HCT116 (cell line): Measurements from ENCODE around the gene CENPP. TPM values are rescaled to one million over a fixed set of nuclear protein-coding genes. Genes with fewer than 3 reads are reported as not detected.
A peak's percentile ranks its signal among the peaks of the same experiment; 100 is the strongest.

ENCODE experiments used
- ATAC-seq: fragments of 200-7000 bp; cut with Tn5 transposase; 2 replicates; pipeline ENCODE4 v1.9.1; 2020; ENCODE audit warnings: mild to moderate bottlenecking, moderate library complexity
- BruUV-seq: library from RNA; stranded (reverse); fragments of 400-500 nt; replicated peaks from 2 replicates; lab custom pipeline; 2021; lab: Mats Ljungman, UMichigan
- CTCF ChIA-PET: fragments of 300-600 bp; sonication (Branson Sonifier 250); formaldehyde crosslinking; loops from one replicate; lab custom pipeline; 2021; ENCODE audit warnings: antibody characterized with exemption; lab: Charles Lee
- POLR2A ChIA-PET: fragments of 300-600, 350-600 bp; sonication (Branson Sonifier 250); formaldehyde crosslinking; loops from one replicate; lab custom pipeline; 2021; ENCODE audit warnings: antibody characterized with exemption; lab: Charles Lee
- RAD21 ChIA-PET, 2 experiments: fragments of 300-600 bp; sonication (Branson Sonifier 250); formaldehyde crosslinking; loops; one replicate each; lab custom pipeline; 2023; ENCODE audit warnings: low total read pairs in 2 of 2; ENCODE audit not compliant: uncharacterized antibody in 2 of 2, unreplicated experiment in 2 of 2, low non-redundant PET in 1 of 2; lab: Charles Lee
- DNase-seq: peaks from one replicate; pipeline ENCODE4 v3.0.0-alpha.2; 2010; ENCODE audit warnings: low read depth, low spot score
- H2AFZ ChIP-seq: fragments of 200-600 bp; shearing (Covaris generic), sonication (generic); 2 replicates; pipeline ENCODE4 v1.6.1; 2017; ENCODE audit warnings: low read depth, mixed run types, mixed read lengths, antibody characterized with exemption, low read length; ENCODE audit not compliant: poor library complexity, severe bottlenecking
- H3K27ac ChIP-seq: 2 replicates; pipeline ENCODE4 v1.5.1; 2012; ENCODE audit warnings: low read depth, low read length
- H3K27me3 ChIP-seq: fragments of 200-600 bp; sonication (generic); 2 replicates; pipeline ENCODE4 v1.6.1; 2016; ENCODE audit warnings: mixed run types, low read length, mixed read lengths; ENCODE audit not compliant: insufficient read depth
- H3K36me3 ChIP-seq, 2 experiments: fragments of 200-500 bp in 1 of 2; fragments of 200-600 bp in 1 of 2; sonication (Bioruptor generic) in 1 of 2; sonication (generic) in 1 of 2; 2 replicates each; pipeline versions ENCODE4 v1.5.1 to v1.6.1; 2014 to 2016; ENCODE audit warnings: low read length in 2 of 2, inconsistent platforms in 1 of 2, mixed read lengths in 1 of 2, mixed run types in 1 of 2; ENCODE audit not compliant: insufficient read depth in 2 of 2, control insufficient read depth in 1 of 2
- H3K4me1 ChIP-seq, 2 experiments: fragments of 200-600 bp in 1 of 2; sonication (generic) in 1 of 2; 2 replicates each; pipeline versions ENCODE4 v1.5.1 to v1.6.1; 2012 to 2017; ENCODE audit warnings: low read length in 2 of 2, inconsistent platforms in 1 of 2, mild to moderate bottlenecking in 1 of 2, mixed read lengths in 1 of 2, mixed run types in 1 of 2, moderate library complexity in 1 of 2; ENCODE audit not compliant: insufficient read depth in 2 of 2, control insufficient read depth in 1 of 2
- H3K4me2 ChIP-seq: fragments of 200-600 bp; sonication (generic); 2 replicates; pipeline ENCODE4 v1.6.1; 2017; ENCODE audit warnings: mixed run types, low read length, mixed read lengths
- H3K4me3 ChIP-seq, 2 experiments: fragments of 200-600 bp in 1 of 2; sonication (generic) in 1 of 2; replicated peaks in 1 of 2; 2 replicates each; pipeline ENCODE4 v1.5.1; 2011 to 2016; ENCODE audit warnings: low read length in 2 of 2, control low read depth in 1 of 2, low read depth in 1 of 2, mild to moderate bottlenecking in 1 of 2, mixed read lengths in 1 of 2, mixed run types in 1 of 2
- H3K79me2 ChIP-seq: fragments of 200-600 bp; sonication (generic); 2 replicates; pipeline ENCODE4 v1.6.1; 2017; ENCODE audit warnings: mild to moderate bottlenecking, mixed run types, low read length, moderate library complexity, mixed read lengths; ENCODE audit not compliant: insufficient read depth
- H3K9ac ChIP-seq: fragments of 200-600 bp; sonication (generic); 2 replicates; pipeline ENCODE4 v1.6.1; 2016; ENCODE audit warnings: low read length, mixed read lengths
- H3K9me2 ChIP-seq: fragments of 200-600 bp; sonication (generic), shearing (Covaris generic); 2 replicates; pipeline ENCODE4 v1.6.1; 2017; ENCODE audit warnings: mixed run types, mild to moderate bottlenecking, moderate library complexity; ENCODE audit not compliant: insufficient read depth
- H3K9me3 ChIP-seq, 2 experiments: fragments of 200-500 bp in 1 of 2; fragments of 200-600 bp in 1 of 2; sonication (Bioruptor generic) in 1 of 2; sonication (generic) in 1 of 2; 2 replicates each; pipeline ENCODE4 v1.6.1; 2014 to 2017; ENCODE audit warnings: low read length in 2 of 2, mixed read lengths in 2 of 2, inconsistent platforms in 1 of 2, low read depth in 1 of 2, mild to moderate bottlenecking in 1 of 2, mixed run types in 1 of 2, moderate library complexity in 1 of 2; ENCODE audit not compliant: control insufficient read depth in 1 of 2, insufficient read depth in 1 of 2
- H4K20me1 ChIP-seq: fragments of 200-600 bp; sonication (generic), shearing (Covaris generic); 2 replicates; pipeline ENCODE4 v1.6.1; 2017; ENCODE audit warnings: mixed run types, mild to moderate bottlenecking, moderate library complexity; ENCODE audit not compliant: insufficient read depth
- CBX3 ChIP-seq: IDR thresholded peaks from 2 replicates; pipeline ENCODE4 v1.6.1; 2012; ENCODE audit warnings: low read depth
- CEBPB ChIP-seq: IDR thresholded peaks from 2 replicates; pipeline ENCODE4 v1.6.1; 2012; ENCODE audit warnings: low read depth
- ELF1 ChIP-seq: IDR thresholded peaks from 2 replicates; pipeline ENCODE4 v1.6.1; 2012; ENCODE audit warnings: low read depth, borderline replicate concordance
- EZH2phosphoT487 ChIP-seq: fragments of 200-600 bp; IDR thresholded peaks from 2 replicates; pipeline ENCODE4 v1.6.1; 2018; ENCODE audit warnings: antibody characterized with exemption, borderline replicate concordance
- POLR2A ChIP-seq: IDR thresholded peaks from 2 replicates; pipeline ENCODE4 v1.7.0; 2011; ENCODE audit warnings: borderline replicate concordance; ENCODE audit not compliant: insufficient read depth, insufficient read length; ENCODE audit errors: extremely low read depth
- POLR2AphosphoS5 ChIP-seq: IDR thresholded peaks from 2 replicates; pipeline ENCODE4 v1.6.1; 2011; ENCODE audit warnings: mild to moderate bottlenecking, low read depth, low read length, moderate library complexity
- RAD21 ChIP-seq: IDR thresholded peaks from 2 replicates; pipeline ENCODE4 v1.6.1; 2012; ENCODE audit warnings: low read depth, mild to moderate bottlenecking
- SIN3A ChIP-seq: IDR thresholded peaks from 2 replicates; pipeline ENCODE4 v1.6.1; 2012; ENCODE audit warnings: low read depth
- TCF7L2 ChIP-seq: IDR thresholded peaks from 2 replicates; pipeline ENCODE4 v1.7.0; 2011; ENCODE audit warnings: borderline replicate concordance, inconsistent platforms; ENCODE audit not compliant: insufficient read depth, insufficient read length; ENCODE audit errors: extremely low read depth
- ZFX ChIP-seq: fragments of 450-650 bp; IDR thresholded peaks from 2 replicates; pipeline ENCODE4 v1.6.1; 2017
- intact Hi-C: fragments of 100-400 bp; cut with micrococcal nuclease; formaldehyde crosslinking; loops from 2 replicates; pipeline ENCODE4 v1.10.0; 2022
- total RNA-seq: library from RNA; stranded (reverse); gene quantifications from one replicate; pipeline ENCODE4 v1.2.1, GENCODE V29; 2021; ENCODE audit not compliant: unreplicated experiment
- TF ChIP-seq, protein P1 (sequence below): IDR thresholded peaks from 2 replicates; pipeline ENCODE4 v1.6.1; 2012; ENCODE audit warnings: low read depth
- TF ChIP-seq, protein P2 (sequence below), 3 experiments: fragments of 200-600 bp in 1 of 3; sonication (generic) in 1 of 3; IDR thresholded peaks in 2 of 3; conservative IDR thresholded peaks in 1 of 3; 2 replicates each; pipeline ENCODE4 v1.5.1; 2012 to 2017; ENCODE audit warnings: low read depth in 2 of 3, low read length in 2 of 3, antibody characterized with exemption in 1 of 3, borderline replicate concordance in 1 of 3, control low read depth in 1 of 3, mild to moderate bottlenecking in 1 of 3, mixed read lengths in 1 of 3, mixed run types in 1 of 3, moderate library complexity in 1 of 3; ENCODE audit not compliant: insufficient read depth in 1 of 3

CENPP gene
- total RNA-seq, 1 experiment from 2014 or later = 7.0 TPM

DNA sequence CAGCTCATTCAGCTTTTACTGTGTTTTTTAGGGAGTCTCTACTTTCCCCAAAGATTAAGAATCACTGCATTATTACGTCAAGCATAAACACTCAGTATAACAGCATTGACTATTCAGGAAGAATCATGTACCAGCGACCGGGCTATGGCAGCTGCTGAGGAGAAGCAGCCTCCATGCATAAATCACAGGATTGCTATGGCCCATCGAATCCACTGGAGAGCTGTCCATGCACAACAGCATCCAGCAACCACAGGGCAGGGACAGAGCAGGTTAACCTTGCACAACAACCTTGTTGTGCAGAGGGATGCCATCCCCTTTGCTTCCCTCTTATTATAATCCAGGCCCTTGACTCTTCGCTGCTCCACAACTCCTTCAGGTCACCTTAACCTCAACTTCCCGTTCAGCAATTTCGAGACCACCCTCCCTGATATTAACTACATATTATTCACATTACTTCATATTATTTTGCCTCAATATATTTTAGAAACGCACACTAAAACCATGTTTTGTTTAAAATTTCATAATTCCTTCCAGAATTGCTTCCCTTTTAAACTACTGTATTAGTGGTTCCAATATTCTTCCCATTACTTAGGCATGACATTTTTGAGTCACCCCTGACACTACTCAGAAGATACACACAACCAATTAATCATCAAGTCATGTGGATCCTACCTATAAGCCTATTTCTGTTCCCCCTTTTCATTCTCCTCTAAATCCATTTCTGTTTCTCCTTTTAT is 33.2 kb upstream of the CENPP start:
- Histone ChIP-seq H3K4me2 (peak overlapping the region; percentile 86), H3K27ac (peak overlapping the region; percentile 60; the same call in 1 of the 2 replicates), H3K4me1 (peaks cover 6 to 22% of the 10 kb centered on the region in 2 experiments; a peak in 3 of 4 replicates), H2AFZ (no peak overlapping the region), H3K27me3 (no peaks in the 10 kb centered on the region), H3K36me3 (peaks cover 14 to 41% of the 10 kb centered on the region in 2 experiments), H3K9ac (peak overlapping the region; percentile 86), H3K9me3 (no peaks in the 10 kb centered on the region), H3K9me2 (no peaks in the 10 kb centered on the region), H3K4me3 (peak overlapping the region; percentile 73 to 92), H3K79me2 (peaks cover 70% of the 10 kb centered on the region), H4K20me1 (peaks cover 16% of the 10 kb centered on the region; the same call in 1 of the 2 replicates)
- ATAC-seq = no peak
- TF ChIP-seq TCF7L2 (no peak), EZH2phosphoT487 (no peak), POLR2A (no peak), SIN3A (no peak)
- ChIA-PET POLR2A (interaction anchor here (0.7 to 1.1 kb wide), 2 partner anchors 15 to 19 kb away, joined by 3 read pairs; no protein-coding TSS in a partner anchor), CTCF (no interaction called here), RAD21 (interaction anchor here in 1 of 2 experiments (0.6 kb wide), 1 partner anchor 153 kb away, joined by 3 read pairs; no protein-coding TSS in a partner anchor)
- DNase-seq = no peak
- intact Hi-C loops = no loop called here
- BruUV-seq = no TSS peak

DNA sequence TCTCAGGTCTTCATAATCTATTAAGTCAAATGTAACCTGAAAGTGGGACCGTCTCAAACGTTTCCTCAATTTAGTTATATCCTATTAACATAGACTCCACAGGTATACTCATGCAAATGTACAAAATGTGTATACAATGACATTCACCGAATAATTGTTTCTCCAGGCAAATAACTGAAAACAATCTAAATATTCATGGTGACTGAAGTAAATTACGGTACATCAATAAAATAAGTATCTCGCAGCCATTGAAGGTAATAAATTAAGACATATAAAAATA is 32.7 kb upstream of the CENPP start:
- Histone ChIP-seq H3K4me2 (peak overlapping the region; percentile 86), H3K4me1 (peaks cover 6 to 22% of the 10 kb centered on the region in 2 experiments; a peak in 3 of 4 replicates), H2AFZ (no peak overlapping the region), H3K36me3 (peaks cover 17 to 41% of the 10 kb centered on the region in 2 experiments), H3K9me2 (no peaks in the 10 kb centered on the region), H3K27ac (peak overlapping the region; percentile 60; the same call in 1 of the 2 replicates), H4K20me1 (peaks cover 13% of the 10 kb centered on the region; the same call in 1 of the 2 replicates), H3K4me3 (peak overlapping the region; percentile 73 to 92), H3K27me3 (no peaks in the 10 kb centered on the region), H3K9me3 (no peaks in the 10 kb centered on the region), H3K79me2 (peaks cover 65% of the 10 kb centered on the region), H3K9ac (peak overlapping the region; percentile 86)
- intact Hi-C loops = no loop called here
- RAD21 ChIA-PET = no interaction called here
- ATAC-seq = no peak
- CTCF ChIA-PET = no interaction called here
- no peak for DNase-seq
- POLR2A ChIA-PET = no interaction called here
- BruUV-seq = TSS peak; percentile 61
- no peak for TF ChIP-seq TCF7L2
- TF ChIP-seq CEBPB = no peak
- TF ChIP-seq, protein P1, sequence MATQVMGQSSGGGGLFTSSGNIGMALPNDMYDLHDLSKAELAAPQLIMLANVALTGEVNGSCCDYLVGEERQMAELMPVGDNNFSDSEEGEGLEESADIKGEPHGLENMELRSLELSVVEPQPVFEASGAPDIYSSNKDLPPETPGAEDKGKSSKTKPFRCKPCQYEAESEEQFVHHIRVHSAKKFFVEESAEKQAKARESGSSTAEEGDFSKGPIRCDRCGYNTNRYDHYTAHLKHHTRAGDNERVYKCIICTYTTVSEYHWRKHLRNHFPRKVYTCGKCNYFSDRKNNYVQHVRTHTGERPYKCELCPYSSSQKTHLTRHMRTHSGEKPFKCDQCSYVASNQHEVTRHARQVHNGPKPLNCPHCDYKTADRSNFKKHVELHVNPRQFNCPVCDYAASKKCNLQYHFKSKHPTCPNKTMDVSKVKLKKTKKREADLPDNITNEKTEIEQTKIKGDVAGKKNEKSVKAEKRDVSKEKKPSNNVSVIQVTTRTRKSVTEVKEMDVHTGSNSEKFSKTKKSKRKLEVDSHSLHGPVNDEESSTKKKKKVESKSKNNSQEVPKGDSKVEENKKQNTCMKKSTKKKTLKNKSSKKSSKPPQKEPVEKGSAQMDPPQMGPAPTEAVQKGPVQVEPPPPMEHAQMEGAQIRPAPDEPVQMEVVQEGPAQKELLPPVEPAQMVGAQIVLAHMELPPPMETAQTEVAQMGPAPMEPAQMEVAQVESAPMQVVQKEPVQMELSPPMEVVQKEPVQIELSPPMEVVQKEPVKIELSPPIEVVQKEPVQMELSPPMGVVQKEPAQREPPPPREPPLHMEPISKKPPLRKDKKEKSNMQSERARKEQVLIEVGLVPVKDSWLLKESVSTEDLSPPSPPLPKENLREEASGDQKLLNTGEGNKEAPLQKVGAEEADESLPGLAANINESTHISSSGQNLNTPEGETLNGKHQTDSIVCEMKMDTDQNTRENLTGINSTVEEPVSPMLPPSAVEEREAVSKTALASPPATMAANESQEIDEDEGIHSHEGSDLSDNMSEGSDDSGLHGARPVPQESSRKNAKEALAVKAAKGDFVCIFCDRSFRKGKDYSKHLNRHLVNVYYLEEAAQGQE = no peak
- TF ChIP-seq ZFX = no peak
- TF ChIP-seq, protein P2, sequence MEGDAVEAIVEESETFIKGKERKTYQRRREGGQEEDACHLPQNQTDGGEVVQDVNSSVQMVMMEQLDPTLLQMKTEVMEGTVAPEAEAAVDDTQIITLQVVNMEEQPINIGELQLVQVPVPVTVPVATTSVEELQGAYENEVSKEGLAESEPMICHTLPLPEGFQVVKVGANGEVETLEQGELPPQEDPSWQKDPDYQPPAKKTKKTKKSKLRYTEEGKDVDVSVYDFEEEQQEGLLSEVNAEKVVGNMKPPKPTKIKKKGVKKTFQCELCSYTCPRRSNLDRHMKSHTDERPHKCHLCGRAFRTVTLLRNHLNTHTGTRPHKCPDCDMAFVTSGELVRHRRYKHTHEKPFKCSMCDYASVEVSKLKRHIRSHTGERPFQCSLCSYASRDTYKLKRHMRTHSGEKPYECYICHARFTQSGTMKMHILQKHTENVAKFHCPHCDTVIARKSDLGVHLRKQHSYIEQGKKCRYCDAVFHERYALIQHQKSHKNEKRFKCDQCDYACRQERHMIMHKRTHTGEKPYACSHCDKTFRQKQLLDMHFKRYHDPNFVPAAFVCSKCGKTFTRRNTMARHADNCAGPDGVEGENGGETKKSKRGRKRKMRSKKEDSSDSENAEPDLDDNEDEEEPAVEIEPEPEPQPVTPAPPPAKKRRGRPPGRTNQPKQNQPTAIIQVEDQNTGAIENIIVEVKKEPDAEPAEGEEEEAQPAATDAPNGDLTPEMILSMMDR (IDR thresholded peaks at IDR 0.05 in 2 of 3, conservative IDR thresholded peaks at IDR 0.05 in 1 of 3; ENCODE audit: borderline replicate concordance in 1 of 3, insufficient read depth in 1 of 3, low read depth in 2 of 3, low read length in 2 of 3) = no peak
- no peak for TF ChIP-seq ELF1
- no peak for TF ChIP-seq RAD21
- no peak for TF ChIP-seq CBX3
- TF ChIP-seq POLR2AphosphoS5 = no peak
